Right lung (tissue), 5 donors: ENCODE measurements around the gene FOXP4. TPM values are rescaled to one million over a fixed set of nuclear protein-coding genes. Genes with fewer than 3 reads are reported as not detected.

Experiments
- DNase-seq, 2 donors: peaks; one replicate each; pipeline ENCODE4 v3.0.0-alpha.2; 2013
- polyA plus RNA-seq, 5 donors: library from polyadenylated mRNA; unstranded; fragments of 120-200 nt; gene quantifications; one replicate each; pipeline versions ENCODE4 v1.2.1 to v1.2.3, GENCODE V29; 2013; ENCODE audit warnings: inconsistent platforms in 1 of 5, low replicate concordance in 1 of 5; ENCODE audit not compliant: insufficient read length in 5 of 5, insufficient read depth in 1 of 5

The FOXP4 gene
- polyA plus RNA-seq, 5 donors, result 43.0 to 89.6 (median 61.9) TPM

DNA sequence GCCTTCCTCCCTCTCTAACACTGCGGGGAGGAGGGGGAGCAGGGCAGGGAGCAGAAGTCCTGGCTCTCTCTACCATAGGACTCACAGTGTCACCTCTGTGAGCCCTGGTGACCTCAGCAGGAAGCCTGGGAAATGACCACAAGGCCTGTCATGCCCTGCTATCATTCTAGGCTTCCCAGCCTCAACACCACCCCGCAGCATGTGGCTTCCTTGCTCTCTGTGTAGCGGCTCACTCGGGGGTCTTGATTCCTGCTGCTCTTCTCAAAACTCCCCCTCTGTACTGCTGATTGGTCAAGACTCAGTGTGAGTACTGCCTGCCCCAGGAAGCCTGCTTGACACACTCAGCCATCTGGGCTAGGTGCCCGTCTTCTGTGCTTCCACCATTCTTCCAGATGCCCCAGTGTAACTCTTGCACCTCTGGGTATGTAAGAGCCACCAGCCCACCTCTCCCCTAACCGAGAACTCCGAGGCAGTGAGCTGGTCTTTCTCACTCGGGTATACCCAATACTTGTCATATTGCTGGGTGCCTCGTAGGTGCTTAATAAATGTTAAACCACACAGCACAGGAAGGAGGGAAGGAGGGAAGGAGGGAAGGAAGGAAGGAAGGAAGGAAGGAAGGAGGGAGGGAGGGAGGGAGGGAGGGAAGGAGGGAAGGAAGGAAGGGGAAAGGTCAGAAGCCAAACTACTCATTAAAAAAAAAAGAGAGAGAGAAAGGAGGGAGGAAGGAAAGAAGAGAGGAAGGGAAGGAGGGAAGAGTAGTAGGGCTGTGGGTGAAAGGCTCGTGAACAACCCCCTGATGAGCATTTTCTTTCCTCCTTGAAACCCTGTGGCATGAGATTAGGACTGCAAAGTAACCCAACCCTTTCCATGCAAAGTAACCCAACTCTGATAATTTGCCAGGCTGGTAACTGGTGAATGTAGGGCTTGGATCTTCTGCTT, 97.0 kb downstream of the FOXP4 start:
- no peak for DNase-seq

DNA sequence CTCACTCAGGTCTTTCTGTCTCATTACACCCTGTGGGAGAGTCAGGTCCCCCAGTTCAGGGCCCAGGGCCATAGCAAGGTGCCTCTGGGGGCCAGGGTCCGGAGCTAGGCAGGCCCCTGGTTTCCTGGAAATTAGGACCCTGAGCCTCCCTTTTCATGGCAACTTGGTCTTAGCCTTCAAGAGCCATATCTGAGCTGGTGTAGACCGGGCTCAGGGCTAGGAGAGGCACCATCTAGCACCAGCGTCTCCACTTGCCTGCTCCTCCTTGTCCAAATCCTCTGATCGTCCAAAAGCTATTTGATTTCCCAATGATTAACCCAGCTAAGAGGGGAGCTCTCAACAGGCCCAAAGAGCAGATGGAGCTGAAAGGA, 97.7 kb downstream of the FOXP4 start:
- DNase-seq, result no peak

GRCh38 chr6:41644297-41644879, 98.2 kb downstream of the FOXP4 start:
- DNase-seq, result no peak

- no peak for DNase-seq
Observed at GRCh38 chr6:41645007-41645618, 98.9 kb downstream of the FOXP4 start.

GRCh38 chr6:41646026-41646795, 100.0 kb downstream of the FOXP4 start:
- DNase-seq, result no peak

- DNase-seq, result no peak
Observed at GRCh38 chr6:41647061-41647511, 100.9 kb downstream of the FOXP4 start.

- no peak for DNase-seq
Observed at GRCh38 chr6:41648070-41648585, 101.9 kb downstream of the FOXP4 start.

- DNase-seq, result no peak
Observed at GRCh38 chr6:41648921-41649320, 102.7 kb downstream of the FOXP4 start.

GRCh38 chr6:41649596-41649995, 103.4 kb downstream of the FOXP4 start:
- no peak for DNase-seq

DNA sequence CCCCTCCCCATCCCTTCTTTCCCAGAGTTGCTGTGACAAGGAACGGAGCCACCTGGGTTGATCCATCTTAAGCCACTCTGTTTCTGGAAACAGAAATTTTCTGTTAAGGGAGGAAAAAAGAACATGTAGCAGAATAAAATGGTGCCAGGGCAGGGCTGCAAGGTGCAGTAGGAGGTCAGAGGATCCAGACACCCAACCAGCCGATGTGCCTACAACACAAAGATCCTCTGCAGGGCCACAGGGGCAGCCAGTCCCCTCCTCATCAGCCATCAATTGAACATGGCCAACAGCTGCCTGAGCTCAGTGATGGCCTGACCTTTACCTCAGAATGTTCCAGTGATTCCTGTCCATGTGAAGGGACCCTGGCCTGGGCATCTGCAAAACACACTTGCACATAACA, 103.9 kb downstream of the FOXP4 start:
- DNase-seq, result no peak

GRCh38 chr6:41651246-41651961, 105.2 kb downstream of the FOXP4 start:
- DNase-seq, result no peak

Other genes with a start within 250 kb of the FOXP4 start
- gene NCR2, start 210.8 kb upstream of the FOXP4 start, polyA plus RNA-seq, result not detected
- 100 to 1,000 TPM in 4 of 5 donors, 10 to 100 TPM in 1; 88.2 to 185 (median 121) TPM for gene MDFI, start 92.1 kb downstream of the FOXP4 start, polyA plus RNA-seq
- 10 to 100 TPM in 2 of 5 donors, 1 to 10 TPM in 3; 5.7 to 14.8 (median 9.2) TPM for gene TFEB, start 189.2 kb downstream of the FOXP4 start, polyA plus RNA-seq
- gene PGC, start 201.0 kb downstream of the FOXP4 start, polyA plus RNA-seq, result 10 to 100 TPM in 1 of 5 donors, 1 to 10 TPM in 4; 5.4 to 10.5 (median 6.6) TPM
- gene FRS3, start 233.5 kb downstream of the FOXP4 start, polyA plus RNA-seq, result 10 to 100 TPM in 2 of 5 donors, 1 to 10 TPM in 3; 6.3 to 12.3 (median 9.2) TPM
- 10 to 100 TPM in 3 of 5 donors, 1 to 10 TPM in 2; 6.1 to 20.5 (median 11.2) TPM for gene PRICKLE4, start 234.4 kb downstream of the FOXP4 start, polyA plus RNA-seq
- gene TOMM6, start 241.3 kb downstream of the FOXP4 start, polyA plus RNA-seq, result 100 to 1,000 TPM; 191 to 229 (median 205) TPM